H1 (cell line): ENCODE measurements around the gene DPH1. TPM values are rescaled to one million over a fixed set of nuclear protein-coding genes. Genes with fewer than 3 reads are reported as not detected.

ENCODE experiments used
- EGR1 ChIP-seq: IDR thresholded peaks from 2 replicates; pipeline ENCODE4 v1.6.1; 2011; ENCODE audit warnings: low read depth, low read length, borderline replicate concordance
- HDAC6 ChIP-seq: IDR thresholded peaks from one replicate; pipeline ENCODE4 v1.7.1; 2012; ENCODE audit warnings: low read depth, mild to moderate bottlenecking, inconsistent platforms, low read length, moderate library complexity
- POU5F1 ChIP-seq: IDR thresholded peaks from 2 replicates; pipeline ENCODE4 v1.6.1; 2011; ENCODE audit warnings: low read depth, mild to moderate bottlenecking, low read length, moderate library complexity
- TAF1 ChIP-seq: IDR thresholded peaks from 2 replicates; pipeline ENCODE4 v1.6.1; 2011; ENCODE audit warnings: mild to moderate bottlenecking, low read depth, low read length
- polyA plus RNA-seq, 7 experiments: library from polyadenylated mRNA; depleted of rRNA in 3 of 7; stranded (reverse) in 5 of 7; unstranded in 2 of 7; fragments of >200 nt in 5 of 7; fragments of 200-250 nt in 2 of 7; gene quantifications; 1 replicate in 5 of 7; 2 replicates in 1 of 7; 4 replicates in 1 of 7; pipeline versions ENCODE4 v1.2.1 to v1.2.3, GENCODE V29; 2011 to 2013; ENCODE audit warnings: missing spikeins in 2 of 7, mixed read lengths in 2 of 7
- total RNA-seq: library from RNA; stranded (reverse); fragmentation: NEBNext Ultra II Directional; extraction: Animal tissue kit (Norgen Biotek cat#: 25700); gene quantifications from 2 replicates; pipeline ENCODE4 v1.2.1, GENCODE V29; 2021
- TF ChIP-seq, protein P1 (sequence below): fragments of 300-600 bp; sonication (generic); IDR thresholded peaks from 2 replicates; pipeline ENCODE4 v1.7.1; 2012; ENCODE audit warnings: low read length, moderate library complexity, mild to moderate bottlenecking, inconsistent platforms; ENCODE audit not compliant: insufficient replicate concordance
- TF ChIP-seq, protein P2 (sequence below): IDR thresholded peaks from 2 replicates; pipeline ENCODE4 v1.6.1; 2011; ENCODE audit warnings: low read depth, mild to moderate bottlenecking, low read length; ENCODE audit not compliant: insufficient read depth

Gene DPH1
- total and polyA plus RNA-seq, 2 of the 8 experiments (the other 6 are each of a cell fraction or from before 2014, with no cell fraction given): 24.9 to 30.0 TPM

DNA sequence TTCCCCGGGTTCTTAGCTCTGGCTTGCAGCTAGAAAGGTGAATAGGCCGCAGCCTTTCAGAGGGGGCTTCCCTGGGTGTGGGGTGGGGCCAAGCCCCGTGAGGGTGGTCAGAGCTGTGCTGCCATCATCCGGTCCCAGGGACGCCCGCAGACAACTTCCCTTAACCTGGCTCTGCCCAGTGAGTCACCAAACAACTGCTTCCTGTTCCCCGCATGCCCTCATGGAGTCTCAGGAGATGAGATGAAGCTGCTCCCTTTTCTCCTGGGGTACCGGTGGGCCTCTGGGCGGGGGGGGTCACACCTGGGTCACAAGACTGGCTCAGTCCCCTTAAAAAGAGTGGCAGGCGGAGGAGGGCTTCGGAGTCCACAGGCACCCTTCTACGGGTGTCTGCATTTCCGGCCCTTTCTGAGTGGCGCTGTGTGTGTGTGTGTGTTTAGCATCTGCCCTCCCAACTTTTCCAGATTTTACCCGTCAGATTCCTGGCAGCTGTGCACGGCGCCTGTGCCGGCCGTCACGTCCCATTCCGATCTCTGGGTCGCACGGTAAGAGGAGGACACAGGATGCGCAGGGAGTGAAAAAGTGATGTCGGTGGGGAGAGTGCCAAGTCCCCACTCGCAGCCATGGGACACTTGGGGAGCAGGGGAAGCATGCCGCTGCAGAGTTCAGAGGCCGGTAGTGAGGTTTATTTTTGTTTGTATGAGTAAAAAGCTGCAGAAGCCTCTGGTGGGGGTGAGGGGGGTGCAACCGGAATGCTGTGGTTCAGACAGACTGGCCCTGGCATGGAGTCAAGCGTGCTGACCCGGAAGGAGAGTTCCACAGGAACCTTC lies 41.7 kb downstream of the DPH1 start (continued):
- TF ChIP-seq, protein P1, sequence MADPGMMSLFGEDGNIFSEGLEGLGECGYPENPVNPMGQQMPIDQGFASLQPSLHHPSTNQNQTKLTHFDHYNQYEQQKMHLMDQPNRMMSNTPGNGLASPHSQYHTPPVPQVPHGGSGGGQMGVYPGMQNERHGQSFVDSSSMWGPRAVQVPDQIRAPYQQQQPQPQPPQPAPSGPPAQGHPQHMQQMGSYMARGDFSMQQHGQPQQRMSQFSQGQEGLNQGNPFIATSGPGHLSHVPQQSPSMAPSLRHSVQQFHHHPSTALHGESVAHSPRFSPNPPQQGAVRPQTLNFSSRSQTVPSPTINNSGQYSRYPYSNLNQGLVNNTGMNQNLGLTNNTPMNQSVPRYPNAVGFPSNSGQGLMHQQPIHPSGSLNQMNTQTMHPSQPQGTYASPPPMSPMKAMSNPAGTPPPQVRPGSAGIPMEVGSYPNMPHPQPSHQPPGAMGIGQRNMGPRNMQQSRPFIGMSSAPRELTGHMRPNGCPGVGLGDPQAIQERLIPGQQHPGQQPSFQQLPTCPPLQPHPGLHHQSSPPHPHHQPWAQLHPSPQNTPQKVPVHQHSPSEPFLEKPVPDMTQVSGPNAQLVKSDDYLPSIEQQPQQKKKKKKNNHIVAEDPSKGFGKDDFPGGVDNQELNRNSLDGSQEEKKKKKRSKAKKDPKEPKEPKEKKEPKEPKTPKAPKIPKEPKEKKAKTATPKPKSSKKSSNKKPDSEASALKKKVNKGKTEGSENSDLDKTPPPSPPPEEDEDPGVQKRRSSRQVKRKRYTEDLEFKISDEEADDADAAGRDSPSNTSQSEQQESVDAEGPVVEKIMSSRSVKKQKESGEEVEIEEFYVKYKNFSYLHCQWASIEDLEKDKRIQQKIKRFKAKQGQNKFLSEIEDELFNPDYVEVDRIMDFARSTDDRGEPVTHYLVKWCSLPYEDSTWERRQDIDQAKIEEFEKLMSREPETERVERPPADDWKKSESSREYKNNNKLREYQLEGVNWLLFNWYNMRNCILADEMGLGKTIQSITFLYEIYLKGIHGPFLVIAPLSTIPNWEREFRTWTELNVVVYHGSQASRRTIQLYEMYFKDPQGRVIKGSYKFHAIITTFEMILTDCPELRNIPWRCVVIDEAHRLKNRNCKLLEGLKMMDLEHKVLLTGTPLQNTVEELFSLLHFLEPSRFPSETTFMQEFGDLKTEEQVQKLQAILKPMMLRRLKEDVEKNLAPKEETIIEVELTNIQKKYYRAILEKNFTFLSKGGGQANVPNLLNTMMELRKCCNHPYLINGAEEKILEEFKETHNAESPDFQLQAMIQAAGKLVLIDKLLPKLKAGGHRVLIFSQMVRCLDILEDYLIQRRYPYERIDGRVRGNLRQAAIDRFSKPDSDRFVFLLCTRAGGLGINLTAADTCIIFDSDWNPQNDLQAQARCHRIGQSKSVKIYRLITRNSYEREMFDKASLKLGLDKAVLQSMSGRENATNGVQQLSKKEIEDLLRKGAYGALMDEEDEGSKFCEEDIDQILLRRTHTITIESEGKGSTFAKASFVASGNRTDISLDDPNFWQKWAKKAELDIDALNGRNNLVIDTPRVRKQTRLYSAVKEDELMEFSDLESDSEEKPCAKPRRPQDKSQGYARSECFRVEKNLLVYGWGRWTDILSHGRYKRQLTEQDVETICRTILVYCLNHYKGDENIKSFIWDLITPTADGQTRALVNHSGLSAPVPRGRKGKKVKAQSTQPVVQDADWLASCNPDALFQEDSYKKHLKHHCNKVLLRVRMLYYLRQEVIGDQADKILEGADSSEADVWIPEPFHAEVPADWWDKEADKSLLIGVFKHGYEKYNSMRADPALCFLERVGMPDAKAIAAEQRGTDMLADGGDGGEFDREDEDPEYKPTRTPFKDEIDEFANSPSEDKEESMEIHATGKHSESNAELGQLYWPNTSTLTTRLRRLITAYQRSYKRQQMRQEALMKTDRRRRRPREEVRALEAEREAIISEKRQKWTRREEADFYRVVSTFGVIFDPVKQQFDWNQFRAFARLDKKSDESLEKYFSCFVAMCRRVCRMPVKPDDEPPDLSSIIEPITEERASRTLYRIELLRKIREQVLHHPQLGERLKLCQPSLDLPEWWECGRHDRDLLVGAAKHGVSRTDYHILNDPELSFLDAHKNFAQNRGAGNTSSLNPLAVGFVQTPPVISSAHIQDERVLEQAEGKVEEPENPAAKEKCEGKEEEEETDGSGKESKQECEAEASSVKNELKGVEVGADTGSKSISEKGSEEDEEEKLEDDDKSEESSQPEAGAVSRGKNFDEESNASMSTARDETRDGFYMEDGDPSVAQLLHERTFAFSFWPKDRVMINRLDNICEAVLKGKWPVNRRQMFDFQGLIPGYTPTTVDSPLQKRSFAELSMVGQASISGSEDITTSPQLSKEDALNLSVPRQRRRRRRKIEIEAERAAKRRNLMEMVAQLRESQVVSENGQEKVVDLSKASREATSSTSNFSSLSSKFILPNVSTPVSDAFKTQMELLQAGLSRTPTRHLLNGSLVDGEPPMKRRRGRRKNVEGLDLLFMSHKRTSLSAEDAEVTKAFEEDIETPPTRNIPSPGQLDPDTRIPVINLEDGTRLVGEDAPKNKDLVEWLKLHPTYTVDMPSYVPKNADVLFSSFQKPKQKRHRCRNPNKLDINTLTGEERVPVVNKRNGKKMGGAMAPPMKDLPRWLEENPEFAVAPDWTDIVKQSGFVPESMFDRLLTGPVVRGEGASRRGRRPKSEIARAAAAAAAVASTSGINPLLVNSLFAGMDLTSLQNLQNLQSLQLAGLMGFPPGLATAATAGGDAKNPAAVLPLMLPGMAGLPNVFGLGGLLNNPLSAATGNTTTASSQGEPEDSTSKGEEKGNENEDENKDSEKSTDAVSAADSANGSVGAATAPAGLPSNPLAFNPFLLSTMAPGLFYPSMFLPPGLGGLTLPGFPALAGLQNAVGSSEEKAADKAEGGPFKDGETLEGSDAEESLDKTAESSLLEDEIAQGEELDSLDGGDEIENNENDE: no peak
- TF ChIP-seq, protein P2, sequence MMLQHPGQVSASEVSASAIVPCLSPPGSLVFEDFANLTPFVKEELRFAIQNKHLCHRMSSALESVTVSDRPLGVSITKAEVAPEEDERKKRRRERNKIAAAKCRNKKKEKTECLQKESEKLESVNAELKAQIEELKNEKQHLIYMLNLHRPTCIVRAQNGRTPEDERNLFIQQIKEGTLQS: no peak
- no peak for TF ChIP-seq POU5F1
- no peak for TF ChIP-seq EGR1
- TF ChIP-seq HDAC6: no peak
- no peak for TF ChIP-seq TAF1
